Spinal cord (tissue), 10 donors: ENCODE measurements around the gene CAMK2D. TPM values are rescaled to one million over a fixed set of nuclear protein-coding genes. Genes with fewer than 3 reads are reported as not detected.
"Not testable (repeated sequence)": the region's sequence is repeated elsewhere in the genome, so short reads cannot be mapped to it uniquely, and the experiment has no call there.

Source experiments
- DNase-seq, 6 donors: peaks; one replicate each; pipeline versions ENCODE4 v3.0.0 to v3.0.0-alpha.2; 2013 to 2015; ENCODE audit warnings: low spot score in 6 of 6, low read depth in 4 of 6
- H3K27ac ChIP-seq: one replicate; pipeline ENCODE4 v1.5.1; 2013; ENCODE audit warnings: low read depth, low read length, control low read depth
- H3K27me3 ChIP-seq: one replicate; pipeline ENCODE4 v1.6.1; 2013; ENCODE audit warnings: low read length; ENCODE audit not compliant: control insufficient read depth, insufficient read depth
- H3K36me3 ChIP-seq: one replicate; pipeline ENCODE4 v1.6.1; 2013; ENCODE audit warnings: low read length; ENCODE audit not compliant: control insufficient read depth, insufficient read depth
- H3K4me1 ChIP-seq: one replicate; pipeline ENCODE4 v1.6.1; 2013; ENCODE audit warnings: low read length; ENCODE audit not compliant: control insufficient read depth, insufficient read depth
- H3K4me3 ChIP-seq: one replicate; pipeline ENCODE4 v1.5.1; 2013; ENCODE audit warnings: low read depth, low read length, control low read depth
- H3K9me3 ChIP-seq: one replicate; pipeline ENCODE4 v1.6.1; 2013; ENCODE audit warnings: low read length; ENCODE audit not compliant: control insufficient read depth, insufficient read depth
- WGBS: methylation state at CpG from one replicate; pipeline ENCODE4 v1.1.5; 2013; ENCODE audit warnings: missing lambda C conversion rate; ENCODE audit not compliant: insufficient coverage; 5-methylcytosine and 5-hydroxymethylcytosine counted together
- polyA plus RNA-seq, 2 donors: library from polyadenylated mRNA; unstranded; fragments of 120-200 nt; gene quantifications; one replicate each; pipeline ENCODE4 v1.2.1, GENCODE V29; 2013; ENCODE audit not compliant: insufficient read length in 2 of 2
- total RNA-seq, 2 donors: library from RNA; depleted of rRNA in 1 of 2; stranded (reverse); fragments of 120-200 nt in 1 of 2; fragments of >200 nt in 1 of 2; gene quantifications; one replicate each; pipeline versions ENCODE4 v1.2.3 to v1.2.4, GENCODE V29; 2013 to 2014
- donor health status: healthy.

CAMK2D gene
- total and polyA plus RNA-seq, 4 donors: 64.4 to 154 (median 95.0) TPM

- no peak for DNase-seq
- H3K36me3 ChIP-seq: no peaks in the 10 kb centered on the region
- no peaks in the 10 kb centered on the region for H3K27me3 ChIP-seq
- 90% methylated on average over 3 of the region's 3 CpGs for WGBS
- H3K9me3 ChIP-seq: no peaks in the 10 kb centered on the region
- no peaks in the 10 kb centered on the region for H3K4me1 ChIP-seq
- no peak overlapping the region for H3K4me3 ChIP-seq
- H3K27ac ChIP-seq: no peak overlapping the region
Observed at GRCh38 chr4:113695328-113696169, 66.0 kb downstream of the CAMK2D start.

DNA sequence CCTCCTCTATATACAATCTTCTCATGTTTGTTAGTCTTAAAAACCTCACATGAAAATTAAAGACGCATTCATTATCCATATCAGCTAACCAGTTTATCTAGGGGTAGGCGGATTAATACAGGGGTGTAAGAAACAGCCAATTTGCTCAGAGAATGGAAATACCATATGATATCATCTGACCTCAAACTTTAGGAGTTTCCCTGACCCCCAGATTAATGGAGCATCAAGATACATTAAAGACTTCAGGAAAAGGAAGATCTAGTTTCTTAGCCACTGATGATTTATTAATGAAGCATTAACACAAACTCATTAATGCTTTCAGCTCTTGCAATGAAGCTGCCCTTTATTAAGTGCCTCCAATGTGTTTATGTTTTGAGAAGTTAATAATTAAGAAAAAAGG lies 67.5 kb downstream of the CAMK2D start:
- Histone ChIP-seq H3K36me3 (no peaks in the 10 kb centered on the region), H3K4me1 (no peaks in the 10 kb centered on the region), H3K27me3 (no peaks in the 10 kb centered on the region), H3K4me3 (no peak overlapping the region), H3K27ac (no peak overlapping the region), H3K9me3 (no peaks in the 10 kb centered on the region)
- DNase-seq: no peak
- no CpG with 5 or more reads among the region's 2 CpGs for WGBS

GRCh38 chr4:113692809-113693411 lies 68.6 kb downstream of the CAMK2D start:
- 57% methylated on average over 1 of the region's 3 CpGs for WGBS
- Histone ChIP-seq H3K4me1 (no peaks in the 10 kb centered on the region), H3K9me3 (no peaks in the 10 kb centered on the region), H3K27ac (no peak overlapping the region), H3K27me3 (no peaks in the 10 kb centered on the region), H3K36me3 (no peaks in the 10 kb centered on the region), H3K4me3 (no peak overlapping the region)
- no peak for DNase-seq

GRCh38 chr4:113691676-113692075 lies 69.9 kb downstream of the CAMK2D start:
- H3K36me3 ChIP-seq: no peaks in the 10 kb centered on the region
- DNase-seq: no peak
- no peaks in the 10 kb centered on the region for H3K4me1 ChIP-seq
- H3K27me3 ChIP-seq: no peaks in the 10 kb centered on the region
- H3K4me3 ChIP-seq: no peak overlapping the region
- H3K9me3 ChIP-seq: no peaks in the 10 kb centered on the region
- no peak overlapping the region for H3K27ac ChIP-seq
- WGBS: no CpG with 5 or more reads among the region's 2 CpGs

DNA sequence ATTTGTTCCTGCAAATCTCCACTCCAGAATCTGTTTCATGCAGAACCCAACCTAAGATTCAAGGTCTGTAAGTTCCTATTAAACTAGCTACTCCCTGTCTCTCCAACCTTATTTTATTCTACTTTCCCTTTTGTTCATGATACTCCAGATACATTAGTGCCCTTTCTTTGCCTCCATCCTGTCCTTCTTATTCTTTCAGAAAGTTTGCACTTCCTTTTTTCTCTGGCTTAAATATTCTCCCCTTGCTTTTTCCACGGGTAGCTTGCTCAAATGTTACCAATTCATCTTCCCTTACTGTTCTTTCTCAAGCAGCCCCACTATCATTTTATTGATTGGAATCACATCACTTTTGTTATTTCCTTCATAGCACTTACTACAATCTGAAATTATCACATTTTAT lies 72.1 kb downstream of the CAMK2D start:
- no peak for DNase-seq
- H3K27me3 ChIP-seq: no peaks in the 10 kb centered on the region
- H3K4me3 ChIP-seq: no peak overlapping the region
- H3K4me1 ChIP-seq: peaks cover 3% of the 10 kb centered on the region
- no peaks in the 10 kb centered on the region for H3K9me3 ChIP-seq
- no peak overlapping the region for H3K27ac ChIP-seq
- WGBS: 59% methylated on average over 1 of the region's 1 CpG
- H3K36me3 ChIP-seq: no peaks in the 10 kb centered on the region

GRCh38 chr4:113687067-113687718 lies 74.3 kb downstream of the CAMK2D start:
- Histone ChIP-seq H3K27ac (no peak overlapping the region), H3K36me3 (no peaks in the 10 kb centered on the region), H3K27me3 (no peaks in the 10 kb centered on the region), H3K9me3 (no peaks in the 10 kb centered on the region), H3K4me3 (no peak overlapping the region), H3K4me1 (peaks cover 3% of the 10 kb centered on the region)
- no peak for DNase-seq
- no CpG with 5 or more reads among the region's 4 CpGs for WGBS

DNA sequence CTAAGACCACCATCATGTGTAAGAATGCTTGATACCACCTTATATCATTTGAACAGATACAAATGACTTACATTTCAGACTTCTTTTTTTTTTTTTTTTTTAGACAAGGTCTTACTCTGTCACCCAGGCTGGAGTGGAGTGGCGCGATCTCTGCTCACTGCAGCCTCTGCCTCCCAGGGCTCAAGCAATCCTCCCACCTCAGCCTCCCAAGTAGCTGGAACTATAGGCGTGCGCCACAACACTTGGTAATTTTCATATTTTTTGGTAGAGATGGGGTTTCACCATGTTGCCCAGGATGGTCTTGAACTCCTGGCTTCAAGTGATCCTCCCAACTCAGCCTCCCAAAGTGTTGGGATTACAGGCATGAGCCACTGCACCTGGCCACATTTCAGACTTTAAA lies 76.4 kb downstream of the CAMK2D start:
- not testable (repeated sequence) for H3K27ac ChIP-seq

DNA sequence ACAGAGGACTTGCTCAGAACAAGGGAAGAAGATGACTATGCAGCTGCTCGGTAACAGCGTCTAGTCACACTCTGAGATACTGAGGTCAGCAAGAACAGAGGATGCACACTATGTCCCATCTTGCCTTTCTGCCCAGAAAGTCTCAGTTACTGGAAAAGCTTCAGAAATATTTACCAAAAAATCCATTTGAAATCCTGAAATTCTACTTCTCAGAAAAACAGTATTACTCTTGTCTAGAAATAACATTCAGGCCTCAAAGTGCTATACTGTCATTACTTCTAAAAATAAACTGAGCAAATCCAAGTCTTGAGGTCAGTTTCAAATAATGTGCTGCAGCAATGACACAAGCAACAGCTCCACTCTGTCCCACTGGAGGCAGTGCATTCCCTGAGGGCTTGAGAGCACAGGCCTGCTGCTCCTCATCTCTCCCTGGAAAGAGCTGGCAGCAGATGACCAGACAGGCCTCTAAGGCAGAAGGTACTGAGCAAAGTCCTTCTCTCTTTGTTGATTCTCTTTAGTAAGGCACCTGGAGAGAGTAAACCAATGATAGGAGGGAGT lies 76.9 kb downstream of the CAMK2D start:
- Histone ChIP-seq H3K4me3 (no peak overlapping the region), H3K9me3 (no peaks in the 10 kb centered on the region), H3K27ac (no peak overlapping the region), H3K4me1 (peaks cover 3% of the 10 kb centered on the region), H3K27me3 (no peaks in the 10 kb centered on the region), H3K36me3 (no peaks in the 10 kb centered on the region)
- WGBS: no CpG with 5 or more reads among the region's 2 CpGs
- DNase-seq: peak in 1 of 6 donors; percentile 33

More for the DNA sequence above, 76.4 kb downstream of the CAMK2D start:
- not testable (repeated sequence) for H3K4me3 ChIP-seq, H3K27me3 ChIP-seq, H3K36me3 ChIP-seq, DNase-seq, H3K4me1 ChIP-seq, H3K9me3 ChIP-seq
- WGBS: no CpG with 5 or more reads among the region's 4 CpGs

GRCh38 chr4:113682730-113683537 lies 78.6 kb downstream of the CAMK2D start:
- DNase-seq: no peak
- WGBS: 83% methylated on average over 1 of the region's 4 CpGs
- H3K9me3 ChIP-seq: no peaks in the 10 kb centered on the region
- H3K36me3 ChIP-seq: no peaks in the 10 kb centered on the region
- H3K27me3 ChIP-seq: no peaks in the 10 kb centered on the region
- no peak overlapping the region for H3K27ac ChIP-seq
- H3K4me3 ChIP-seq: no peak overlapping the region
- H3K4me1 ChIP-seq: peaks cover 3% of the 10 kb centered on the region
